ENCODE data around the gene KIAA0513.

The KIAA0513 gene

DNA sequence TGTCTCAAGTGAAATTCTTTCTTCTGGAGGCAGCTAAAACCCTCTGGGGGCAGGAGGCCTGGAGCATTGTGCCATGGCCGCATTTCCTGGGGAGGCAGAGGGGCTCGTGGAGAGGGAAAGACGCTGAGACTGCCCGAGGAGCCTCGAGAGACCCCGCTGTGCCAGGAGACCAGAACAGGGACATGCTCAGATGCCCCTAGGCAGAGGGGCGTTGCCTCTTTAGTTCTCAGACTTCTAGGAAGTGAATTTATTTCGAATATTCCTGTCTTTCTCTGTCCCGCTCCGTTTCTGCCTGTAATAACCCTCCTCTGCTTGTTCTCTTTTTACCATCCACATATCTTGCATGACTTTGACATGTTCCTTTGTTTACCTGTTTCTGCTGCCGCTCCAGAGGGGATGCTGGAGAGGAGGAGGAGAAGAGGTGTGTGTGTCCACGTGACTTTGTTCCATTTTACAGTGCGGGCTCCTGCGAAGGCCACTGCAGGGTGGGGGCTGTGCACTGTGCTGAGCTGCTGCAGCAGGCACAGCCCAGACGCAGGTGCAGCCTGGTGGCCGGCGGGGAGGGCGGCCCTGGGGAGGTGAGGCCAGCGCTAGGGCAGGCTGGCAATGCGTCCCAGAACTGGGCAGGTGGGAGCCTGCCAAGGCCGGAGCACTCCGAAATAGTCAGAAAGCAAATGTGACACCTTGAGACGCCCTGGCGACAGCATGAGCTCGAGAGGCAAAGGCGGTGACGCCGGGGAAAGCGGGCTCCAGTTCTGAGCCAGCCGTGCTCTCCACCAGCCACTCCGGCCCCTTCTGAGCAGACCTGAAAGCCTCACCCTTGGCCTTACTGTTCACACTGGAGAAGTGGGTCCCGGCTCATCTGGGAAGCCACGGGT is 54.8 kb downstream of the KIAA0513 start:
- TF ChIP-seq, protein P1, sequence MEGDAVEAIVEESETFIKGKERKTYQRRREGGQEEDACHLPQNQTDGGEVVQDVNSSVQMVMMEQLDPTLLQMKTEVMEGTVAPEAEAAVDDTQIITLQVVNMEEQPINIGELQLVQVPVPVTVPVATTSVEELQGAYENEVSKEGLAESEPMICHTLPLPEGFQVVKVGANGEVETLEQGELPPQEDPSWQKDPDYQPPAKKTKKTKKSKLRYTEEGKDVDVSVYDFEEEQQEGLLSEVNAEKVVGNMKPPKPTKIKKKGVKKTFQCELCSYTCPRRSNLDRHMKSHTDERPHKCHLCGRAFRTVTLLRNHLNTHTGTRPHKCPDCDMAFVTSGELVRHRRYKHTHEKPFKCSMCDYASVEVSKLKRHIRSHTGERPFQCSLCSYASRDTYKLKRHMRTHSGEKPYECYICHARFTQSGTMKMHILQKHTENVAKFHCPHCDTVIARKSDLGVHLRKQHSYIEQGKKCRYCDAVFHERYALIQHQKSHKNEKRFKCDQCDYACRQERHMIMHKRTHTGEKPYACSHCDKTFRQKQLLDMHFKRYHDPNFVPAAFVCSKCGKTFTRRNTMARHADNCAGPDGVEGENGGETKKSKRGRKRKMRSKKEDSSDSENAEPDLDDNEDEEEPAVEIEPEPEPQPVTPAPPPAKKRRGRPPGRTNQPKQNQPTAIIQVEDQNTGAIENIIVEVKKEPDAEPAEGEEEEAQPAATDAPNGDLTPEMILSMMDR (IDR thresholded peaks at IDR 0.05; ENCODE audit: borderline replicate concordance, insufficient read depth, low read depth, low read length) = no peak
- H3K4me3 ChIP-seq (ENCODE audit: low read depth, low read length) = no peak overlapping the region

DNA sequence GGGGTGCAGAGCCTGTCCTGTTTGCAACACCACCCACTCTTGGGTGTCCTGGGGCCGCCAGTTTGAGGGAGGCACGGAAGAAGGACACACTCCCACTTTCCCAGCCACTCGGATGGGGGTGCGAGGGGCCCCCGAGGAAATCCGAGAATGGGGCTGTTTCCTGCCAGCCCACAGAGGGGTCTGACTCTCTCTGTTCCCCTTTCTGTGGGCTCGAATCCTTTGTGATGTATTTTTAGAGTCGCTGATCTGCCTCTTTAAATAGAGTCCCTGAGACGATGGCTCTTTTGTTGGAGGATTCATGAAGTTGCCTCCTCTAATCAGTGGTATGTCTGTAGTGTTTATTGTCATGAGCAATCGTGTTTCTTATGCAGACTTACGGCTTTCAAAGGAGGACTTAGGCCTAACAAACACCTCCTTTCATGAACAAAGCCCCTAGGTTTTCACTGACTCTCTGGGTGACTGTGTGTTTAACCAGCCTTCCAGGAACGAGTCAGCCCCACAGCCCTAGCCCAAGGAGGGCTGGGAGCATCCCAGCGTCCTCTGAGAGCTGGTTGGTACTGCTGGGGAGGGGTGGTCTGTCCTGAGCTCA is 55.5 kb downstream of the KIAA0513 start:
- no peak overlapping the region for H3K4me3 ChIP-seq (ENCODE audit: low read depth, low read length)
- TF ChIP-seq, protein P1 (IDR thresholded peaks at IDR 0.05; ENCODE audit: borderline replicate concordance, insufficient read depth, low read depth, low read length) = no peak

DNA sequence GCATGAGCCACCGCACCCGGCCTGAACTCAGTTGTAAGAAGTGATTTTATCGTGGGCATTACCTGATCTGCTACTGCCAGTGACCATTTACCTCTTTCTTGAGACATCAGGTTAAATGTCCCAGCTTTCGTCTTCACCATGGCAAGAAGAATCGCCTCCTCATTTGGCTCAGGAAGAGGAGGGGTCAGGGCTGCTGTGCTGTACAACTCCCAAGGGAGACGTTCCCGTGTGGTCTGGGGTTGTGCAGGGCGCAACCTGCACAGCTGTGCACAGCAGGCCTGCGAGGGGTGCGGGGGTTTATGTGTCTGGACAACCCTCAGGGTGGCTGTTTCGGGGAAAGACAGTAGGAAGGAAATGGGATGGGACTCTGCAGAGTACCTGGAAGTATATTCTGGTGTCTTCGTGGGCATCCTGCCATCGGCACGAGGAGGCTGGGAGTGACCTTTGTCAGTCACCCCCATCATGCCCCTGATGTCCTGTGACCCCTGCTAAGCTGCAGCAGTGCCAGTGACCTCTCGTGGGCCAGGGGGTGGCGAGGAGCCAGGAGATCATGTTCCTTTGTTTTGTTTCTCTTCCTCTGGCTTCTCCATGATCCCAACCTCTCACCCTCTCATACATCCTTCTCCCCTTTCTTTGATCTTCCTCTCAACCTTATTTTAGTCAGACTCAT is 57.4 kb downstream of the KIAA0513 start:
- TF ChIP-seq, protein P1 (IDR thresholded peaks at IDR 0.05; ENCODE audit: borderline replicate concordance, insufficient read depth, low read depth, low read length) = no peak
- H3K4me3 ChIP-seq (ENCODE audit: low read depth, low read length) = no peak overlapping the region

DNA sequence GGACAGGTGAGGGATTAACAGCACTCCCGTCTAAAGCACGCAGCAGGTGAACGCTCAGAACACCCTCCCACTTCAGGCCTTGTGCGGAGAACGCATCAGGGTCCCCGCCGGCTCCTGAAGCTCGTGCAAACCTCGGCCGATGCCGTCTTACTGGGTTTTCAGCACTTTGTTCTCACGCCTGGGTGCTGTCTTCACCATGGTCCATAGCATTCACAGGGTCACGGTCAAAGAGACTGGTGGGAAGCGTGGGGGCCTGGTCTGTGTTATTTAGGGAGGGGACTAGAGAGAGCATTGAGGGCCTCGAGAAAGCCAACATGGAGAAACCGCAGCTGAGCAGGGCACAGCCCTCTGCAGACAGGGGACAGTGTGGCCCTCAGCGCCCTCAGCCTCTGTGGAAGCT is 58.1 kb downstream of the KIAA0513 start:
- H3K4me3 ChIP-seq (ENCODE audit: low read depth, low read length) = no peak overlapping the region
- TF ChIP-seq, protein P1 (IDR thresholded peaks at IDR 0.05; ENCODE audit: borderline replicate concordance, insufficient read depth, low read depth, low read length) = no peak

DNA sequence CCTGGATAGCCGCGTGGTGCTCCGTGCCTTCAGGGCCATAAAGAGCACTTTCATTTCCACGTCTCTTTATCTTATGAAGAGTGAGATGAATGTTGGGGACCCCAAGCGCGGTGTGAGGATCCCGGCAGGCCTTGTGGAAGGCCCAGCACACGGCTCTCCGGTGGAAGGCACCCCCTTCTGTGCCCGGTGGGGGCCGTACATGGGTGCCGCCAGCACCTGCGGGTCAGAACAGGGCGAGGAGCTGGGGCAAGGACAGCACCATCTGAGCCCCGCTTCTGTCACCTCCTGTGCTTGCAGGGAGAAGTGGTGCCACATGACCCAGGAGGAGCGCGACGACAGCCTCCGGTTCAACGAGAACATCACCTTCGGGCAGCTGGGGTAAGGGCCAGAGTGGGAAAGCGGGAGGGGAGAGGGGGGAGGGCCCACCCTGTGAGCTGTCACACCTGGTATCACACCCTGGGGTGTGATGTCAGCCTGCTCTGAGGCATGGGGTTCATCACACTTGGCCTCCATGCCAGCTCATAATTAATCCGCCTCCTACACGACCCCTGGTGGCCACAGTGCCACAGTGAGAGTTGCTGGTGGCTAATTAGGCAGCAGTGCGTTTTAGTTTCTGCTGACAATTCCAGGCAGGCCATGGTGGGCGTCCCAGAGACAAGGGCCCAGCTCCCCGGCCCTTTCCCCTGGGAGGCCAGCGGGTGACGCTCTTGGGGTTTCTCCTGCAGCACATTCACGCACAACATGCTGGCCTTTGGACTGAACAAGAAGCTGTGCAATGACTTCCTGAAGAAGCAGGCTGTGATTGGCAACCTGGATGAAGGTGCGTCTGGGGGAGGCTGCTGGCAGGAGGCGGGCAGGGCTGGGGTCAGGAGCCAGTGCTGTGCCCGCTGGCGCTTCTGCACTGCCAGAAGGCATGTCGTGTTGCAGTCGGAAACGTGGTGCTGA is 59.0 kb downstream of the KIAA0513 start:
- TF ChIP-seq, protein P1 (IDR thresholded peaks at IDR 0.05; ENCODE audit: borderline replicate concordance, insufficient read depth, low read depth, low read length) = peak; percentile 80
- H3K4me3 ChIP-seq (ENCODE audit: low read depth, low read length) = no peak overlapping the region

DNA sequence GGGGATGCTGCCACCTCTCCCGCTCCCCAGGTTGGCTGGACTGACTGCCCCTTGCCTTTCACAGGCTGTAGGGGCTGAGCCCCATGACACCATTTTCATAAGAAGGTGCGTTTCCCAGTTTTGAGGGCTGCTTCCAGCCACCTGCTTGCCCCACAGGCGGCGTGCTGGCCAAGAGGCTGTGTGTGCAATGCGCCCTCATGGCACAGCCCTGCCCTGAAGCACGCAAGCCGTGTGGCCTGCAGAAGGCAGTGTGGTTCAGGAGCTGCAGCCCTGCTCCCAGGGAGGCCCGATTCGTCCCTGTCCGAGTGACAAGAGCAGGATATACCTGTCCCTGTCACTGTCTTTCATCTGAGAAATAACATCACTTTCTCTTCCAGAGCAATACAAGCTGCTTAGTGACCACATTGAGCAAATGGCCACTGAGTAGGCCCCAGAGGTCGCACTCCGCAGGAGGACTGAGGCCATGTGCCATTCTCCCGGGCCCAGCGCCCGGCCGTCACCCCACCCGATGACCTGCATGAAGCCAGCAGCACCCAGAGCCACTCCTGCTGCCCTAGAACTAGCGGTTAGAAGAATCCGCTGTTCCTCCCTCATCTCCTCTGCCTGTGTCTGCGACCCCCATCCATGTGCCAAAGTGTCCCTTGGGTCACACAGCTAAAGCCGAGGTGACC is 60.4 kb downstream of the KIAA0513 start:
- TF ChIP-seq, protein P1 (IDR thresholded peaks at IDR 0.05; ENCODE audit: borderline replicate concordance, insufficient read depth, low read depth, low read length) = no peak
- no peak overlapping the region for H3K4me3 ChIP-seq (ENCODE audit: low read depth, low read length)
